ENCODE measurements around the gene NTM. TPM values are rescaled to one million over a fixed set of nuclear protein-coding genes. Genes with fewer than 3 reads are reported as not detected.

NTM gene
- total RNA-seq, 1 experiment from 2014 or later, result 16.4 TPM

- Mint-ChIP-seq H3K36me3 (no peaks in the 10 kb centered on the region), H3K9me3 (no peaks in the 10 kb centered on the region), H3K27me3 (ENCODE audit: low read depth) (no peaks in the 10 kb centered on the region), H3K4me3 (no peak overlapping the region), H3K27ac (no peak overlapping the region), H3K4me1 (peaks cover 9% of the 10 kb centered on the region)
- no peak for ATAC-seq
- TF ChIP-seq GRHL2 (CRISPR knock-in tag; IDR thresholded peaks at IDR 0.05; ENCODE audit: insufficient replicate concordance, severe bottlenecking) (no peak), PREB (CRISPR knock-in tag; IDR thresholded peaks at IDR 0.05; ENCODE audit: borderline replicate concordance) (no peak), AR (CRISPR knock-in tag; IDR thresholded peaks at IDR 0.05) (no peak), USF2 (CRISPR knock-in tag; IDR thresholded peaks at IDR 0.05) (no peak), AFF4 (CRISPR knock-in tag; IDR thresholded peaks at IDR 0.05; ENCODE audit: borderline replicate concordance) (no peak), NR1H2 (CRISPR knock-in tag; IDR thresholded peaks at IDR 0.05) (no peak), MXD4 (CRISPR knock-in tag; IDR thresholded peaks at IDR 0.05; ENCODE audit: borderline replicate concordance) (no peak), SOX15 (CRISPR knock-in tag; IDR thresholded peaks at IDR 0.05) (no peak), CDX4 (CRISPR knock-in tag; IDR thresholded peaks at IDR 0.05; ENCODE audit: borderline replicate concordance) (no peak), NR3C1 (CRISPR knock-in tag; conservative IDR thresholded peaks at IDR 0.05; ENCODE audit: low read depth) (no peak), ZNF138 (CRISPR knock-in tag; conservative IDR thresholded peaks at IDR 0.05) (no peak), OVOL2 (CRISPR knock-in tag; IDR thresholded peaks at IDR 0.05; ENCODE audit: borderline replicate concordance) (no peak), CREM (CRISPR knock-in tag; IDR thresholded peaks at IDR 0.05) (no peak), FOXP1 (CRISPR knock-in tag; IDR thresholded peaks at IDR 0.05; ENCODE audit: borderline replicate concordance) (no peak), KAT7 (CRISPR knock-in tag; IDR thresholded peaks at IDR 0.05; ENCODE audit: borderline replicate concordance) (no peak), ZNF396 (CRISPR knock-in tag; IDR thresholded peaks at IDR 0.05; ENCODE audit: borderline replicate concordance) (no peak), ZNF263 (CRISPR knock-in tag; IDR thresholded peaks at IDR 0.05; ENCODE audit: low read depth) (no peak), GTF2I (CRISPR knock-in tag; conservative IDR thresholded peaks at IDR 0.05) (no peak), HMGA2 (CRISPR knock-in tag; IDR thresholded peaks at IDR 0.05) (no peak), PRDM15 (CRISPR knock-in tag; IDR thresholded peaks at IDR 0.05) (no peak)
- ChIA-PET CTCF (interaction anchor here (1.0 to 1.3 kb wide), 2 partner anchors 37 to 97 kb away, joined by 3 to 4 read pairs; no protein-coding TSS in a partner anchor), POLR2A (no interaction called here)
- DNase-seq (ENCODE audit: low spot score), result no peak
These were observed 415.4 kb downstream of the NTM start for GRCh38 chr11:131785801-131786200.
